ENCODE data around the gene ODF4.
"Not testable (repeated sequence)": the region's sequence is repeated elsewhere in the genome, so short reads cannot be mapped to it uniquely, and the experiment has no call there.

The ODF4 gene

DNA sequence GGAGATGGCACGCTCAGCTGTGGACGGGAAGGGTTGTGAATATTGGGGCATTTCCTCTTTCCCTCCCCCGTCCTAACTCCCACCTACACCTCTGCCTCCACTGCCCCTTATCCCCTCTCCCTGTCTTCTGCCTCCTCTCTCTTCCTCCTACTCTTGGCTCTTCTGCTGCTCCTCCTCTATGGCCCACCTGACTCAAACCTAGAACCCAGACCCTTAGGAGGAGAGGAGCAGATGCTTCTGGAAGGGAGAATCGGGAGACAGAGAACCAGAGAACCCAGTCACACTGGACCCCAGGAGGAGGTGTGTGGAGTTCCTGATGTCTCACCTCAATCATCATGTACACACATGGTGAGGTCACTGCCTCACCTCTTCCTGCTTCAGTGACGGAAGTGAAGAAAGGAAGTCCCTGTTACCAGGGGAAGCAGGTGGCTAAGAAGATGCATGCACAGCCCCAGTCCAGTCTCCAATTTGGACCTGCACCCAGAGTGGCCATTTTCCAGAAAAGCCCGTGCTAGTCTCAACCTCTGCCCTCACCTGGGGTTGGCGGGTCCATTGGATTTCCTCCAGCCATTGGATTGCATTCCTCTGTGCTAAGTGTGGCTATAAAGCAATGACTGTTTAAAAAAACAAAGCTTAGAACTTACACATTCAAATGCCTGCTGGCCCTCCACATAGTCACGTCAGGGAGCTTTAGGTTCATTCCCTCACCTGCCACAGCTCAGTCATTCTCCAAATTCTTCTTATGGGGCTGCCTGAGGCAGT, 54.0 kb downstream of the ODF4 start:
- DNase-seq (ENCODE audit: low read depth, low spot score): no peak

- not testable (repeated sequence) for DNase-seq (ENCODE audit: low read depth, low spot score)
These were observed 54.9 kb downstream of the ODF4 start for GRCh38 chr17:8394497-8394896.
